HG02798 (cell line): ENCODE measurements around the gene BCL11A.
A peak's percentile ranks its signal among the peaks of the same experiment; 100 is the strongest.
"Not testable (repeated sequence)": the region's sequence is repeated elsewhere in the genome, so short reads cannot be mapped to it uniquely, and the experiment has no call there.

ENCODE experiments used
- ATAC-seq: cut with Tn5 transposase; IDR thresholded peaks from one replicate; pipeline ENCODE4 v1.9.1; 2021; ENCODE audit warnings: mild to moderate bottlenecking; ENCODE audit not compliant: unreplicated experiment, poor library complexity

Gene BCL11A

GRCh38 chr2:60442608-60443007 lies 110.8 kb downstream of the BCL11A start:
- no peak for ATAC-seq

DNA sequence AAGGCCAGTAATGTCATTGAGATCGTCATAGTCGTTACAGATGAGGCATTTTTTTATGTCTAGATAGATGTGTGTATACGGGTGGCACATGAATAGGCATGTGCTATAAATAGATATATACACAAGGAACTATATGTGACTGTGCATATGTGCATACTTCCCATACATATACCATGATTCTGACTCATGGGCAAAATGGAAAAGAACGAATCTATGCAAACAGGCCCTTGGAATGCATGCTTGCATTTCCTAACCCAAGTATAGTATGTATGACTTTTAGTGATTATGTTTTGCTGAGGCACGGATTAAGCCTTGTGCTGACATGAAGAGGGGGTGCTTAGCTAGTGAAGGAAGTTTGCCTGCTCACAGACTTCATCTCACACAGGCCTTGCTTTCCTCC lies 111.7 kb downstream of the BCL11A start:
- no peak for ATAC-seq

DNA sequence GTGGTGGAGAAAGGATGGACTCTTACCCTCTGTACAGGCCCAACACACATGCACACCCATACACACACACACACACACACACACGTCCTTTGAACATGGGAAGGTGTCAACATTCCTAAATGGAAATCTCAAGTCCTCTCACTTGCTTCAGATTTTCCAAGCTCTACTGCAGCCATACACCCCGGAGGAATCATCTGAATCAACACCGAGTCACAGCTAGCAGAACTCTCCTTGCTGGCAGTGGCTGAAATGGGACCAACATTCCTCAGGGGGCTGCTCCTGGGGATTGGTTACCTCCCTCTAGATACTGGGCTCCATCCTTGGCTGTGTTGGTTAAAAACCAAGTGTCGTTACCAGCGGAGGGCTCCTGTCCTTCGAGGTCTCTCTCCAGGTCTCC lies 112.7 kb downstream of the BCL11A start:
- no peak for ATAC-seq

GRCh38 chr2:60440079-60440766 lies 113.2 kb downstream of the BCL11A start:
- no peak for ATAC-seq

GRCh38 chr2:60439219-60439974 lies 114.1 kb downstream of the BCL11A start:
- ATAC-seq: peak; percentile 99

- ATAC-seq: no peak
Observed at GRCh38 chr2:60438653-60439052, 114.8 kb downstream of the BCL11A start.

DNA sequence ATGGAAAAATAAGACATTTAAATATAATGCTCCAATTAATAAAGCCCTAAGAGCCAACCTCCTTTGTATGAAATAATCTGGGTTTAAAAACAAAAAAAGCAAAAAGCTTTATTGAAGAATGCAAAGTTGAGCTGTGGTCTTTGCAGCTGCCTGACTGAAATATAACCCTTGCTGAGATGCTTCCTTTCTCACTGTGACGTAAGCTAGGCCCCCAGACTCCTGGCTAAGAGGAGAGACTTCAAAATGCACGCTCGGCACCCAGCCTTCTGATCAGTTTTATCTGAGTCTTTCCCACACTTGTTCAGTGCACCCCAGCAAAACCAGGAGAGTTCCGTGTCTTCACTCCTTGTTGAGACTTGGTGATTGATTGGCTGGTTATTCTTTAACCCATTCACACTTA lies 115.3 kb downstream of the BCL11A start:
- ATAC-seq: no peak

- ATAC-seq: no peak
Observed at GRCh38 chr2:60437080-60437696, 116.3 kb downstream of the BCL11A start.

GRCh38 chr2:60433018-60433596 lies 120.3 kb downstream of the BCL11A start:
- no peak for ATAC-seq

DNA sequence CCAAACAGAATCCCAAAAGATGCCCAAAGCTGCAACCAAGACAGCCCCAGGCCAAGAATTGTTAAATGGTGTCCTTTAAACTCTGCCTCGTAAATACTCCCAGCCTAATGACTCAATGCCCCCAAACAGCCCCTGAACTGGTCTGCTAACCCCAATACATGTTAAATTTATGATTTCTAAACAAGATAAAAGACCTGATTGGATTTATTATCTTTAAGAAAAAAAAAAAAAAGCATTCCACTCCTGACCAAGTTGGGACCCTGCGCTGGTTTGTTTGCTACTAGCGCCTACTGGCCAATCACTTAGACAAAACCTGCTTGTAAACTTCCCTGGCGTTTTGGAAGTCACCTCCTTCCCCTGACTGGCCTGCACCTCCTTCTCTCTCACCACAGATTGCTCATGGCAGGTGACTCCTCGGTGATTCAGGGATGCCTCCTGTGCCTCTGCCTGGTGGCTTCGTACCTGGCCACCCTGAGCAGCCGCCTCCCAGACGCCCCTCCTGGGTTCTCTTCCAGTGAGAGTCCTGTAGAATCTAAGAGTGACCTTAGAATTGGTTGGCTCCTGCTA lies 121.3 kb downstream of the BCL11A start:
- ATAC-seq: no peak

GRCh38 chr2:60429681-60430080 lies 123.8 kb downstream of the BCL11A start:
- ATAC-seq: no peak

GRCh38 chr2:60426880-60427279 lies 126.6 kb downstream of the BCL11A start:
- no peak for ATAC-seq

GRCh38 chr2:60426341-60426740 lies 127.1 kb downstream of the BCL11A start:
- ATAC-seq: no peak

DNA sequence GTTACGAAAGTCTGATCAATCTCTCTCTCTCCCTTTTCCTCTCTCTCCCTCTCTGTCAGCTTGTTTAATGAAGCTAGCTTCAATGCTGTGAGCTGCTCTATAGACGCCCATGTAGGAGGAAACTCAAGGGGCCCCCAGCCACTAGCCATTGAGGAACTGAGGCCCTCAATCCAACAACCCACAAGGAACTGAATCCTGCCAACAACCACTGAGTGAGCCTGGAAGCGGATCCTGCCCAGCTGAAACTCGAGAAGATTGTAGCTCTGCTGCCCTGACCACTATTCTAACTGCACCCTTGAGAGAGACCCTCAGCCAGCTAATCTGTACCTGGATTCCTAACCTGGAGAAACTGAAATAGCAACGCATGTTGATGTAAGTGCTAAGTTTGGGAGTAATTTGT lies 129.2 kb downstream of the BCL11A start:
- no peak for ATAC-seq

DNA sequence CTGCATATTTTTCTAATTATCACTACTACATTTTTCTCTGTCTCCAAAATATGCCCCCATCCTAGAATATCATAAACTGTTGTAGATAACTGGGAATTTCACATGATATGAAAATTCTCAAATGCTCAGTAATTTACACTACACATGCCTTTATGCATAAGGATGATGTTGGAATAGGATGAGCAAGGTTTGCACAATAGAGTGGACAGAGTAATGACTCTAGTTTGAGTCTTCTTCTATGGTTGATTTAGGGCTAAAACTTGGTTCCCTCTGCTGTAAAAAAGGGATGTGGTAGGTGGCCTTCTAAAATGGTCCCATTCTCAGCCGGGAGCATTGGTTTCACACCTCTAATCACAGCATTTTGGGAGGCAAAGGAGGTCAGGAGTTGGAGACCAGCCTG lies 129.9 kb downstream of the BCL11A start:
- ATAC-seq: no peak

GRCh38 chr2:60422826-60423483 lies 130.5 kb downstream of the BCL11A start:
- ATAC-seq: no peak

GRCh38 chr2:60417210-60417609 lies 136.2 kb downstream of the BCL11A start:
- not testable (repeated sequence) for ATAC-seq

DNA sequence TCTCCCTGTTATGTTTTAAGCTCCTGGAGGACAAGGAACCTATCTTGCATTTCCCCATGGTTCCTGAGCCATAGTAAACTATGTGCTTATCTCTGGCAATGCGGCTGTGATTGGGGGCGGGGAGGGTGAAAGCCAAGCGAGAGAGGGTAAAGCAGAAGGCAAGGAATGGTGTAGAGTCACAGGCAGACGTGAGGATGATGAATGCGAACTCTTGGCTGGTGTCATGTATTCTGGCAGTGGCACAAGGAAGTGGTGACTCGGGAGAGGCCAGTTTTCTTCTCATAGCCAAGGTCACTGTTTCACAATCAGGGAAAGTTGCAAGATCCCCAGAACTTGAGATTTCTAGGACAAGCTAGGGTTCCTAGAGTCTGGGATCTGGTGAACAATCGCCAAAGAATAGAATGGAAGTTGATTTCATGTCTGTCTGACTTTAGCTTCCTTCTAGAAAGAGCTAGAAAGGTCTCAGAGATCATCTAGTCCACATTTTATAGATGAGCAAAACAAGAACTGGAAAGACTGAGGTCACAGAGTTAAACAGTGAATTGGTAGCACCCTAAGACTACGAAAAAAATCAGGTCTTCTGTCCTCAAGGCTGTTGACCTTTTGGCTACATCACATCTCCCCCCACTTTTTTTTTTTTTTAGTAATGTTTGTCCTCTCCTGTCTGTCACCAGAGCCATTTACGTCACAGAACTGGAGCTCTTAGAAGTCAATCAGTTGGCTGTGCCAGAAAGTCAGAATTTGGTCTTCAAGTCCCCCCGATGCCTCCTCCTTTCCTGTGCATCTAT lies 137.0 kb downstream of the BCL11A start:
- ATAC-seq: no peak

GRCh38 chr2:60415814-60416213 lies 137.6 kb downstream of the BCL11A start:
- ATAC-seq: no peak
